Type B pancreatic cell (in vitro differentiated cells): ENCODE results near the gene DMKN. TPM values are rescaled to one million over a fixed set of nuclear protein-coding genes. Genes with fewer than 3 reads are reported as not detected.
A peak's percentile ranks its signal among the peaks of the same experiment; 100 is the strongest.

Experiments used
- DNase-seq: peaks from one replicate; pipeline ENCODE4 v3.0.0; 2021; ENCODE audit warnings: mixed read lengths; ENCODE audit not compliant: unreplicated experiment; ENCODE audit errors: extremely low spot score
- H3K27ac Mint-ChIP-seq: 2 replicates; pipeline ENCODE4 v1.8.0; 2021; ENCODE audit warnings: mild to moderate bottlenecking, mixed read lengths
- H3K27me3 Mint-ChIP-seq: 2 replicates; pipeline ENCODE4 v1.8.0; 2021; ENCODE audit warnings: mixed read lengths
- H3K36me3 Mint-ChIP-seq: 2 replicates; pipeline ENCODE4 v1.8.0; 2021; ENCODE audit warnings: mixed read lengths
- H3K4me1 Mint-ChIP-seq: one replicate; pipeline ENCODE4 v1.8.0; 2021; ENCODE audit warnings: mixed read lengths; ENCODE audit not compliant: unreplicated experiment
- H3K4me3 Mint-ChIP-seq: 2 replicates; pipeline ENCODE4 v1.8.0; 2021; ENCODE audit warnings: mild to moderate bottlenecking, mixed read lengths
- H3K9me3 Mint-ChIP-seq: 2 replicates; pipeline ENCODE4 v1.8.0; 2021; ENCODE audit warnings: mixed read lengths
- CTCF ChIP-seq: fragments of 200-600 bp; sonication (generic); conservative IDR thresholded peaks from 2 replicates; pipeline ENCODE4 v1.5.0; 2021; ENCODE audit warnings: antibody characterized with exemption, mild to moderate bottlenecking
- total RNA-seq: library from RNA; stranded (reverse); gene quantifications from 2 replicates; pipeline ENCODE4 v1.2.1, GENCODE V29; 2021; ENCODE audit warnings: low replicate concordance

Gene DMKN
- total RNA-seq, 1 donor from 2014 or later: 70.9 TPM

- Mint-ChIP-seq H3K36me3 (no peaks in the 10 kb centered on the region), H3K4me3 (no peak overlapping the region), H3K27me3 (peaks cover 30% of the 10 kb centered on the region), H3K27ac (no peak overlapping the region), H3K9me3 (no peaks in the 10 kb centered on the region), H3K4me1 (no peaks in the 10 kb centered on the region)
- no peak for TF ChIP-seq CTCF
- DNase-seq: no peak
These were observed 10.9 kb upstream of the DMKN start for GRCh38 chr19:35524181-35524837.

- H3K4me1 Mint-ChIP-seq: no peaks in the 10 kb centered on the region
- H3K27ac Mint-ChIP-seq: no peak overlapping the region
- H3K4me3 Mint-ChIP-seq: no peak overlapping the region
- H3K9me3 Mint-ChIP-seq: no peaks in the 10 kb centered on the region
- no peak for TF ChIP-seq CTCF
- peaks cover 27% of the 10 kb centered on the region for H3K27me3 Mint-ChIP-seq
- no peak for DNase-seq
- H3K36me3 Mint-ChIP-seq: no peaks in the 10 kb centered on the region
These were observed 9.4 kb upstream of the DMKN start for GRCh38 chr19:35522745-35523327.

GRCh38 chr19:35521124-35521743 lies 7.8 kb upstream of the DMKN start:
- Mint-ChIP-seq H3K9me3 (no peaks in the 10 kb centered on the region), H3K27me3 (peaks cover 27% of the 10 kb centered on the region), H3K27ac (no peak overlapping the region), H3K4me1 (no peaks in the 10 kb centered on the region), H3K36me3 (no peaks in the 10 kb centered on the region), H3K4me3 (no peak overlapping the region)
- no peak for TF ChIP-seq CTCF
- DNase-seq: no peak

GRCh38 chr19:35519291-35519690 lies 5.8 kb upstream of the DMKN start:
- Mint-ChIP-seq H3K4me1 (no peaks in the 10 kb centered on the region), H3K9me3 (no peaks in the 10 kb centered on the region), H3K36me3 (no peaks in the 10 kb centered on the region), H3K4me3 (no peak overlapping the region), H3K27ac (peak overlapping the region; percentile 15), H3K27me3 (peaks cover 26% of the 10 kb centered on the region)
- no peak for DNase-seq
- no peak for TF ChIP-seq CTCF

- no peak overlapping the region for H3K27ac Mint-ChIP-seq
- peaks cover 25% of the 10 kb centered on the region for H3K27me3 Mint-ChIP-seq
- no peaks in the 10 kb centered on the region for H3K4me1 Mint-ChIP-seq
- TF ChIP-seq CTCF: no peak
- H3K9me3 Mint-ChIP-seq: no peaks in the 10 kb centered on the region
- no peak for DNase-seq
- no peaks in the 10 kb centered on the region for H3K36me3 Mint-ChIP-seq
- no peak overlapping the region for H3K4me3 Mint-ChIP-seq
These were observed 4.9 kb upstream of the DMKN start for GRCh38 chr19:35518313-35518712.
